ENCODE measurements around the gene NAT14.

NAT14 gene

DNA sequence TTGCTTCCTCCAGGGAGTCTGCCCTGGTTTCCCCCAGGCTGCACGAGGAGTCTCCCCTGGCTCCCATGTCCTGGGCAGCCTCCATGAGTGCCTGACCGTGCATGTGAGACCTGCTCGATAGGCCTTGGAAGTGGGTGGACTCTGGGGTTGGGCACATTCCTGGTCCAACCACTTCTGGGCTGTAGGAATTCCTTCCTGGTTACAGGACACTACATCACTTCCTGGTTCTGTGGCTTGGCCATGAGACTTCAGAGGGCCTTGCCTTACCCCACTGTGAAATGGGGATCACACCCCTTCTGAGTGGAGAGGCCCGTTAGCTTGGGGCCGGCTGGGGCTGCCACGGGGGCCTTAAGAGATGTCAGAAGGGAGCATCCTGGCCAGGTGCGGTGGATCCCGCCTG is 12.5 kb upstream of the NAT14 start:
- peak; percentile 45 for DNase-seq

DNA sequence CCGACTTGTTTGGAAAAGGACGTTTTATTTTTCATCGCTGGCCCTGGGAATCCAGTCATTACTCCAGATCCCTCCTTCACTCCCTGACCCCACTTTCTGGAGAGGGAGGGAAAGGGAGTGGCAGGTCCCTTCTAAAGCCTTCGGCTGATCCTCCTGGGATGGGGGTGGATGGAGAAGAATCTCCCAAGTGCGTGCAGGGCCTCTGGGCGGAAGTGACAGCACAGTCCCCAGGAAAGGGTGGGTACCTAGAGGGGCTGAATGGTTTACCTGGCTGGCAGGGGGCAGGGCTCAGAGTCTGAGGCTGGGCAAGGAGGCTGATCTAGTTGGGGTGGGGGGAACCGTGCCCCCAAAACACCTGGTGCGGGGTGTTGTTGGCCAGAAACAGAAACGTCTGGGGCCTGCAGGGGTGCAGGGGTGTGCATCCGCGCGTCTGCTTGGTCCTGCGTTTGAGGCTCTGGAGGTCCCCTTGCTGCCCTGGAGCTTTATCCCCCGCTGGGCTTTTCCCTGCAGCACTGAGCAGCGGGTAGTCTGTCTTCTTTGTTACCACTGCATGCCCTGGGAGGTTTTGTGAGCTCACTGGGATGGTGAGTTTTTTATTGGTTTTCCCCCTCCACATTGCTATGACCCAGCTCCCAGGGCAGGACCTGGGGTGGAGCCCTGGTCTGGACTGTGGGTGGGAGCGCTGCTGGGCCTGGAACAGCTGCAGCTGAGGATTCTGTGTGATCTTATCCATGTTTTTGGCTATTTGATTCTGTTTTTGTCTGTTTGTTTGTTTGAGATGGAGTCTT is 11.6 kb upstream of the NAT14 start:
- DNase-seq, result no peak

DNA sequence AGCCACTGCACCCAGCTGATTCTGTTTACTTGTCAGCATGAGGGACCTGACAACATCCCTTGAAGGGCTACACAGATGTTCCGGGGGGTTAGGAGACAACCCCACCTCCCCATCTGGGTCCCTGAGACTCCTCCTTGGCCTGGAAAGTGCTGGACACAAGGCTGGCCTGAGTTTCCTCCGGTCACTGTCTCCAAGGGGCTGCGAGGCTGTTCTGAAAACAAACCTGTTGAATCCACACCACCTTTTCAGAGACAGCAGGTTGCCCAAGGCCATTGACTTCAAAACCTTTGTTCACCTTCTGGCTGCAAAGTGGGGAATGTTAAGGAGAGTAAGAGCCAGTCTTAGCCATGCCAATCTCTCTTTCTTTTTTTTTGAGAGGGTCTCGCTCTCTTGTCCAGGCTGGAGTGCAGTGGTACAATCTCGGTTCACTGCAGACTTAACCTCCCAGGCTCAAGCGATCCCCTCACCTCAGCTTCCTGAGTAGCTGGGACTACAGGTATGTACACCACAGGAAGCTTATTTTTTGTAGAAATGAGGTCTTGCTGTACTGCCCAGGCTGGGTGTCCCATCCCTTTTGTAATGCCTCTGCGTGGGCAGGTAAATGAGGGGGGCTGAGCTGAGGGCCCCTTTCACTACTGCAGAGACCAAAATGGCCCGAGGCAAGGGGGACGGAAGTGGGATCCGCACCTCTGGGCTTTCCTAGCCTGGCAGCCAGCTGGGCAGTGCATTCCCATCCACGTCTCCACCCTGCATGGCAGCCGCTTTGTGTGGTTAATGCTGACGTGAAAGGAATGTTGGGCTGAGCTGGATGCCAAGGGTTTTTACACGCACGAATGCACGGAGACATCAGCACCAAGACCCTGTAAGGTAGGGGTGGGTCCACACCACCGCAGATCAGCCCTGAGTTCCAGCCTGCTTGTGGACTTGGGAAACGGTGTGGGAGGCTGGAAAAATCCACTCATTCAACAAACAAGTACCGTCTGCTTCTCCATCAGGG is 10.4 kb upstream of the NAT14 start:
- DNase-seq, result no peak

DNA sequence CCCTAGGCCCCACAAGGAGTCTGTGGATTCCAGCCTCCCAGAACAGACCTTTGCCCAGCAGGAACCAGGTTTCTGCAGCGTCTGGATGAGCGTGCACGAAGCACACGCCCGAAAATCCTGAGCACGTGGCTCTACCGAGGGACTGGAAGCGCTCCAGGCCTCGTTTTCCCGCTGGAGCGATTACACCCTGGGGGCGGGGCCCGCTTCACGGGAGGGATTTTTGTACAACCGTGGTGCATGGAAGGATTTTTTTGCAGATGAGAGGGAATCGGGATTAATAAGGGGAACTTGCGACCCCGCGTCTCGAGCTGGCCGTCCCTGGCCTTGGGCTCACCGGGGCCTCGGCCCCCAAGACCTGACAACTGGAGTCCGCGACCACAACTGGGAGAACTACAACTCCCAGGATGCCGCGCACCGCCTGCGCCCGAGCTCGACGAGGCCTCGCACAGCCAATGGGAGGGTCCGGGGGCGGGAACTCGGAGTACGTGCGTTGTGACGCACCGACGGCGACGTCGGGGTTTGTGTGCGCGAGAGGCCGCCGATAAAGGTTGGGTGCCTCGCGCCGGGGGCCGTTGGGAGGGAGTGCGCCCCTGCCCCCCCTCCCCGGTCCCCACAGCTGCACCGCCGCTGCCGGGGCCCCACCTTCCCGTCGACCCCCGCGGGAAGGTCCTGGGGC is 8.8 kb upstream of the NAT14 start, which contains the start of gene ZNF628:
TSS of gene ZNF628 (plus strand) at position 518 of the 676 bp plus-strand sequence. CDS start 3,294 bp downstream, outside the sequence.
- peak; percentile 99 for DNase-seq

- DNase-seq, result no peak
Observed at GRCh38 chr19:55477905-55478304, 7.1 kb upstream of the NAT14 start.

GRCh38 chr19:55478364-55478763 is 6.6 kb upstream of the NAT14 start:
- DNase-seq, result no peak

DNA sequence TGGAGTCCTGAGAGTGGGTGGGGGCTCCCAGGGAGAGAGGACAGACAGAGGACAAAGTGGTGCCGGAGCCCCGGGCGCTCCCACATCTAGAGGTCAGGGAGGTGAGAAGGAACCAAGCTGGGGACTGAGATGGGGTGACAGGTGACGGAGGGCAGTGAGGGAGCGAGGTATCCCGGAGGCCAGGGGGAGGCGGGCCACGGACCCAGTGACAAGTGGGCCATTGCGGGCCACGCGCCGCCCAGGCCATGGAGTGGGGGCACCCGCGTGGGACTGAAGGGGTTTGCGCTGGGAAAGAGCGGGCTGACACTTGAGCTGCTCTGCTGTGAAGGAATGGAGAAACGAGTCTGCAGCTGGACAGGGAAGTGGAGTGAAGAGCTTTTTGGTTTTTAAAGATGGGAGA is 5.9 kb upstream of the NAT14 start:
- DNase-seq, result no peak

- DNase-seq, result no peak
Observed at GRCh38 chr19:55479451-55480230, 5.3 kb upstream of the NAT14 start.

- no peak for DNase-seq
Observed at GRCh38 chr19:55481148-55481793, 3.7 kb upstream of the NAT14 start.

DNA sequence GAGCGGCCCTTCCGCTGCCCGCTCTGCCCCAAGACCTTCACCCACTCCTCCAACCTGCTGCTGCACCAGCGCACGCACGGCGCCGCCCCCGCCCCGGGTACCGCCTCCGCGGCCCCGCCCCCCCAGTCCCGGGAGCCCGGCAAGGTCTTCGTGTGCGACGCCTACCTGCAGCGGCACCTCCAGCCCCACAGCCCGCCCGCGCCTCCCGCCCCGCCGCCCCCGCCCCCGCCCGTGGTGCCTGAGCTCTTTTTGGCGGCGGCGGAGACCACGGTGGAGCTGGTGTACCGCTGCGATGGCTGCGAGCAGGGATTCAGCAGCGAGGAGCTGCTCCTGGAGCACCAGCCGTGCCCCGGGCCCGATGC is 3.2 kb upstream of the NAT14 start:
- DNase-seq, result no peak

DNA sequence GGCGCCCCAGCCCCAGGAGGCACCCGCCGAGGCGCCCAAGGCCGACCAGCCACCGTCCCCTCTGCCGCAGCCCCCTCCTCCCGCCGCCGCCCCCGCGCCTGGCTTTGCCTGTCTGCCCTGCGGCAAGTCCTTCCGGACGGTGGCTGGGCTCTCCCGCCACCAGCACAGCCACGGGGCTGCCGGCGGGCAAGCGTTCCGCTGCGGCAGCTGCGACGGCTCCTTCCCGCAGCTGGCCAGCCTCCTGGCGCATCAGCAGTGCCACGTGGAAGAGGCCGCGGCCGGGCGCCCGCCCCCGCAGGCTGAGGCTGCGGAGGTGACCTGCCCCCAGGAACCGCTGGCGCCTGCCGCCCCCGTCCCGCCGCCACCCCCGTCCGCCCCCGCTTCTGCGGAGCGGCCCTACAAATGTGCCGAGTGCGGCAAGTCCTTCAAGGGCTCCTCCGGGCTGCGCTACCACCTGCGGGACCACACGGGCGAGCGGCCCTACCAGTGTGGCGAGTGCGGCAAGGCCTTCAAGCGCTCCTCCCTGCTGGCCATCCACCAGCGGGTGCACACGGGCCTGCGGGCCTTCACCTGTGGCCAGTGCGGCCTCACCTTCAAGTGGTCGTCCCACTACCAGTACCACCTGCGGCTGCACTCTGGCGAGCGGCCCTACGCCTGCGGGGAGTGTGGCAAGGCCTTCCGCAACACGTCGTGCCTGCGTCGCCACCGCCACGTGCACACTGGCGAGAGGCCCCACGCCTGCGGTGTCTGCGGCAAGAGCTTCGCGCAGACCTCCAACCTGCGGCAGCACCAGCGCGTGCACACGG is 2.6 kb upstream of the NAT14 start:
- DNase-seq, result no peak

DNA sequence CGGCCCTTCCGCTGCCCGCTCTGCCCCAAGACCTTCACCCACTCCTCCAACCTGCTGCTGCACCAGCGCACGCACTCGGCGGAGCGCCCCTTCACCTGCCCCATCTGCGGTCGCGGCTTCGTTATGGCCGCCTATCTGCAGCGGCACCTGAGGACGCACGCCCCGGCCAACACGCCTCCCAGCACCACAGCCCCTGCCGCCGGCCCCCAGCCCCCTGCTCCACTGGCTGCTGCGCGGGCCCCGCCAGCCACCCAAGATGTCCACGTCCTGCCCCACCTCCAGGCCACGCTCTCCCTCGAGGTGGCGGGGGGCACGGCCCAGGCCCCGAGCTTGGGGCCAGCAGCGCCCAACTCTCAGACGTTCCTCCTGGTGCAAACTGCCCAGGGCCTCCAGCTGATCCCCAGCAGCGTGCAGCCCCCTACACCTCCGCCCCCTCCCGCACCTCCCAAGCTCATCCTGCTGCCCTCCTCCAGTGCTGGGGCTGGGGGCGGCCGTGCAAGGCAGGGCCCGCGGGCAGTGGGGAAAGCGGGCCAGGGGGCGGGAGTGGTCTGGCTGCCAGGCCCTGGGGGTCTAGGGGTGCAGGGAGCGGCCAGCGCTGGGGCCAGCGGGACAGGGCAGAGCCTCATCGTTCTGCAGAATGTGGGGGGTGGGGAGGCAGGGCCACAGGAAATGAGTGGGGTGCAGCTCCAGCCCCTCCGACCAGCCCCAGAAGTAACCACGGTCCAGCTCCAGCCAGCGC is 1.9 kb upstream of the NAT14 start:
- no peak for DNase-seq

DNA sequence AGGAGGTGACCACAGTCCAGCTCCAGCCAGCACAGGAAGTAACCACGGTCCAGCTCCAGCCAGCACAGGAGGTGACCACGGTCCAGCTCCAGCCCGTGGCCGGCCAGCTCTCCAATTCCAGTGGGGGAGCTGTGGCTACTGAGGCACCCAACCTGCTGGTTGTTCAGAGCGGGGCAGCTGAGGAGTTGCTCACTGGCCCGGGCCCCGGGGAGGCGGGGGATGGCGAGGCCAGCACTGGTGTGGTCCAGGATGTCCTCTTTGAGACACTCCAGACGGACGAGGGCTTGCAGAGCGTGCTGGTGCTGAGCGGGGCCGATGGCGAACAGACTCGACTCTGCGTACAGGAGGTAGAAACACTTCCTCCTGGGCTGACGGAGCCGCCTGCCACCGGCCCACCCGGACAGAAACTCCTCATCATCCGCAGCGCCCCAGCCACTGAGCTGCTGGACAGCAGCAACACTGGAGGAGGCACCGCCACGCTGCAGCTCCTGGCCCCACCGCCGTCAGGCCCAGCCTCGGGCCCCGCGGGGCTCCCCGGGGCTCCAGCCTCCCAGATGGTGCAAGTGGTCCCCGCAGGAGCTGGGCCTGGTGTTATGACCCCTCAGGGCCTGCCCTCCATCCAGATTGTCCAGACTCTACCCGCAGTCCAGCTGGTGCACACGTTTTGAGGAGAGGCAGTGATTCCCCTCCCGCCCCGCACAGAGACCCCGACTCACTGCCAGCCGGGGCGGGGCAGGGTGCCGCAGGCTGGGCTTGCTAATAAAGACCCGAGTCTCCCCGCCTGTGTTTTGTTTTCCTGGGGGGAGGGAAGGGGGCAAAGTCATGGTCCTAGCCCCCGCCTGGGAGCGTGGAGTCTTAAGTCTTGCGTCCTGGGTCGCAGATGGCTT is 1.0 kb upstream of the NAT14 start:
- DNase-seq, result no peak

DNA sequence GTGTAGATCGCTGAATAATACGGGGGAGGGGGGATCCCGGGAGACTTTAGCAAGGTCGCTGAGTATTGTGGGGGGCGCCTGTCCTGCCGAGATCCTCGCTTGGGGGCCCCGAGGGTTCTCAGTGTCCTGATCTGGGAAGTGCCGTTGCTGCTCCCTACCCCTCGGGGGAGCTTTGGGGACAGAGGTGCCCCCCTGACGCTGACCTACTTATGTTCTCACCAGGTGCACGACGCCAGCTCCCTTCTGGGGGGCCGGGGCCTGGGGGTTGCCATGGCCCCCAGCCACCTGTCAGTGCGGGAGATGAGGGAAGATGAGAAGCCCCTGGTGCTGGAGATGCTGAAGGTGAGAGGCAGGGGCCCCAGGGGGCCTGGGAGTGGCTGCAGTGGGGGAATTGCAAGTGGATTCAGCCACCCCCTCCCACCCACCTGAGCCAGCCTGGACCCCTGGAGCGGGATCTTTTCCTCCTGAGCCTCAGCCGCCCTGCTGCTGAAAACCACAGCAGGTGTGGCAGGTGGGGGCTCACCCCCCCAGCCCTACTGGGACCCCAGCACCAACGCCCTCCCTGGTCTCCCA is 537 bp downstream of the NAT14 start:
- peak; percentile 44 for DNase-seq

- DNase-seq, result peak; percentile 70
Observed at GRCh38 chr19:55486043-55486970, 1.3 kb downstream of the NAT14 start.

DNA sequence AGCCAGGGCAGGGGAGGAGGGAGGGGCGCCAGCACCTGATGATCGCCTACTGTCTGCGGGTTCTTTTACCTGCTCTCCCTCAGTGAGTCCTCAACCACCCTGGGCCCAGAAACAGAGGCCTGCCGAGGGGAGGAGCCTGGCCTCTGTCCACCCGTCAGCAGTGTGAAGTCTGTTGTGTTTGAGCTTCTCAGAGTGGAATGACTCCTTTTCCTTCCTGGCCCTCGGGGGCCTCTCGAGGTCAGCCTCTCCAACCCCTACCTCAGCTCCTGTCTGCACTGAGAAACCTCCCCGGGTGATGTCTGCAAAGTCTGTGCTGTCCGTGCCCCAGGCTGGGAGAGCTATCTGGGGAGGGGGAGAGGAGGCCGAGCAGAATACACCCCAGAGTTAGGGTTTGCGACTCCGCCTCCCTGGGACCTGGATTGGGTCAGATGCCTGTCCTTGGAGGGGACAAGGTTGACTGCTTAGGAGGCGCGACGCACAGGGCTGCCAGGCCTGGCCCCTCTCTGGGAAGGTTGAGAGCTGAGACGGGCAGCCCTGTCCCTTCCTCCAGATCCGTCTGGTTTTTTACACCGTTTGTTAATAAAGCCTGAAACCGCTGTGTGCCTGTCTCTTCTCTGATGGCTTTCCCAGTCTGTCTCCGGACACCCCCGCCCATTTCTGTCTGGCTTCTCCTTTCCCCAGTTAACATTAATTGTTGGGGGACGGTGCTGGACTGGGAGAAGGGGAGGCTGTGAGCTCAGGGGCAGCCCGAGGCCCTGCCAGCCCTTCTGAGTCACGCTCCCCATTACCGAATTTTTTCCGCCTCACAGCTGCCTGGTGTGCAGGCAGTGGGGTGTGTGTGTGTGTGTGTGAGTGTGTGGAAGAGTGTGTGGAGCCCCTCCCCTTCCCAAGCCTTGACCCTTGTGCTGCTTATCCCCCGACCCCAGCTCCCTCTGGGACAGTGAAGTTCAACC is 2.3 kb downstream of the NAT14 start:
- DNase-seq, result peak; percentile 74
